Pancreas (tissue), 10 donors: ENCODE measurements around the gene GGT1. TPM values are rescaled to one million over a fixed set of nuclear protein-coding genes. Genes with fewer than 3 reads are reported as not detected.
"Not testable (repeated sequence)": the region's sequence is repeated elsewhere in the genome, so short reads cannot be mapped to it uniquely, and the experiment has no call there.

Experiments
- ATAC-seq, 4 donors: fragments of 200-7000 bp; cut with Tn5 transposase; one replicate each; pipeline versions ENCODE4 v1.8.0 to v1.9.1; 2020; ENCODE audit warnings: mild to moderate bottlenecking in 4 of 4, moderate library complexity in 4 of 4
- DNase-seq, 6 donors: peaks; one replicate each; pipeline ENCODE4 v3.0.0-alpha.2; 2020
- FAIRE-seq: peaks from 2 replicates; lab custom pipeline; 2012; peaks lifted over from hg19 to GRCh38; lab: Jason Lieb, UNC
- H3K27ac ChIP-seq, 4 donors: fragments of 200-600 bp; sonication (generic); 1 replicate in 3 of 4; 2 replicates in 1 of 4; pipeline versions ENCODE4 v1.5.0 to v1.8.0; 2020
- H3K27me3 ChIP-seq, 4 donors: fragments of 200-600 bp; one replicate each; pipeline ENCODE4 v1.8.0; 2021
- H3K36me3 ChIP-seq, 3 donors: fragments of 200-600 bp; sonication (generic) in 1 of 3; one replicate each; pipeline versions ENCODE4 v1.5.0 to v1.8.0; 2020 to 2021
- H3K4me1 ChIP-seq, 3 donors: fragments of 200-600 bp; one replicate each; pipeline ENCODE4 v1.8.0; 2021
- H3K4me3 ChIP-seq, 4 donors: fragments of 200-600 bp; sonication (generic) in 2 of 4; one replicate each; pipeline versions ENCODE4 v1.5.0 to v1.8.0; 2020 to 2021
- H3K9me3 ChIP-seq, 4 donors: fragments of 200-600 bp; one replicate each; pipeline ENCODE4 v1.8.0; 2021
- CTCF ChIP-seq, 4 donors: fragments of 200-600 bp; sonication (generic) in 3 of 4; IDR thresholded peaks; one replicate each; pipeline versions ENCODE4 v1.5.0 to v1.8.0; 2021; ENCODE audit warnings: antibody characterized with exemption in 4 of 4
- WGBS, 2 donors: extraction: QIAGEN DNeasy Blood & Tissue Kit; methylation state at CpG; one replicate each; pipeline ENCODE4 v1.1.7; 2013; 5-methylcytosine and 5-hydroxymethylcytosine counted together
- intact Hi-C, 3 donors: fragments of 100-400 bp; cut with DNase I; formaldehyde crosslinking; loops; one replicate each; pipeline versions ENCODE4 v1.11.1 to v1.14.2; 2022
- polyA plus RNA-seq, 2 donors: library from polyadenylated mRNA; stranded (reverse); fragments of 200-250 nt; gene quantifications; one replicate each; pipeline ENCODE4 v1.2.3, GENCODE V29; 2013
- total RNA-seq, 6 donors: library from RNA; stranded (reverse); fragmentation: NEBNext Ultra II Directional in 4 of 6; extraction: Animal tissue kit (Norgen Biotek cat#: 25700) in 4 of 6; gene quantifications; one replicate each; pipeline versions ENCODE4 v1.2.1 to v1.2.4, GENCODE V29; 2021 to 2023
- donor health status: healthy with polysubstance abuse.
- donor health status: DM: no; HTN: no; CAD: no; lungs with moderate emphysema.
- donor health status: DM: no; HTN: no; CAD: no.
- donor health status: control.
- donor health status: control.
- donor health status: Bipolar disorder and iron deficiency.
- donor health status: DM: yes; HTN: yes; CAD: no.
- donor health status: DM: no; HTN: no; CAD: no.
- donor health status: DM: no; HTN: no; CAD: no.
- donor health status: DM: yes; HTN: yes; CAD: no.

The GGT1 gene
- total and polyA plus RNA-seq, 8 donors: 23.5 to 195 (median 52.4) TPM

- FAIRE-seq (no peak), DNase-seq (peak in 1 of 6 donors; percentile 40), ATAC-seq (no peak)
- Histone ChIP-seq H3K27me3 (no peaks in the 10 kb centered on the region), H3K4me3 (no peak overlapping the region), H3K27ac (no peak overlapping the region), H3K4me1 (peaks cover 9 to 18% (median 9%) of the 10 kb centered on the region in 3 donors), H3K36me3 (peaks cover 0 to 4% (median 0%) of the 10 kb centered on the region in 3 donors), H3K9me3 (no peaks in the 10 kb centered on the region)
- no peak for TF ChIP-seq CTCF (IDR thresholded peaks at IDR 0.05)
- WGBS, 2 donors: 90 to 97% methylated on average over 6 of the region's 6 CpGs
- intact Hi-C loops: no loop called here
Measured at GRCh38 chr22:24591286-24591830, 11.6 kb upstream of the GGT1 start.

- Histone ChIP-seq H3K27me3 (no peaks in the 10 kb centered on the region), H3K36me3 (peaks cover 0 to 4% (median 0%) of the 10 kb centered on the region in 3 donors), H3K4me1 (peaks cover 9 to 18% (median 9%) of the 10 kb centered on the region in 3 donors), H3K4me3 (peak overlapping the region; percentile 38 to 63 (median 58)), H3K27ac (peak overlapping the region; percentile 36 to 66 (median 57)), H3K9me3 (no peaks in the 10 kb centered on the region)
- no peak for FAIRE-seq
- DNase-seq: peak in 2 of 6 donors; percentile 58 to 77
- no peak for TF ChIP-seq CTCF (IDR thresholded peaks at IDR 0.05)
- ATAC-seq: no peak
- WGBS, 2 donors: 10 to 12% methylated on average over 33 of the region's 33 CpGs
- intact Hi-C loops: no loop called here
Measured at GRCh38 chr22:24592058-24592850, 10.7 kb upstream of the GGT1 start.

GRCh38 chr22:24592851-24593558, 10.0 kb upstream of the GGT1 start, which contains the start of gene LRRC75B:
TSS of gene LRRC75B (minus strand) at chr22:24593073. CDS start at chr22:24593039, 34 bp downstream.
- ATAC-seq: peak; percentile 79 to 89 (median 86)
- Histone ChIP-seq H3K4me1 (peaks cover 9 to 18% (median 9%) of the 10 kb centered on the region in 3 donors), H3K36me3 (peaks cover 0 to 4% (median 0%) of the 10 kb centered on the region in 3 donors), H3K9me3 (no peaks in the 10 kb centered on the region), H3K27me3 (no peaks in the 10 kb centered on the region), H3K4me3 (peak within 1 kb of the TSS; percentile 38 to 63 (median 58)), H3K27ac (peak within 1 kb of the TSS; percentile 45 to 66 (median 57))
- no peak for TF ChIP-seq CTCF (IDR thresholded peaks at IDR 0.05)
- DNase-seq: peak; percentile 81 to 93 (median 90)
- intact Hi-C loops: no loop called here
- WGBS, 2 donors: 5 to 9% methylated on average over 38 to 72 of the region's 72 CpGs
- no peak for FAIRE-seq

GRCh38 chr22:24593559-24593835, 9.5 kb upstream of the GGT1 start:
- DNase-seq, H3K36me3 ChIP-seq, H3K9me3 ChIP-seq, H3K27me3 ChIP-seq, FAIRE-seq, intact Hi-C loops, H3K4me3 ChIP-seq: not testable (repeated sequence)
- WGBS, 2 donors: 80 to 84% methylated on average over 10 of the region's 10 CpGs
- ATAC-seq: peak in 1 of 4 donors; percentile 7
- peaks cover 9 to 18% (median 9%) of the 10 kb centered on the region in 3 donors for H3K4me1 ChIP-seq
- H3K27ac ChIP-seq: peak overlapping the region; percentile 45 to 66 (median 52)
